Nephron progenitor cell (in vitro differentiated cells): Measurements from ENCODE around the gene CHRNB4.

Experiments used
- DNase-seq: peaks from one replicate; pipeline ENCODE4 v3.0.0; 2021
- H3K27ac Mint-ChIP-seq: 2 replicates; pipeline ENCODE4 v1.8.0; 2021; ENCODE audit warnings: mild to moderate bottlenecking, moderate library complexity, mixed read lengths
- H3K27me3 Mint-ChIP-seq: 2 replicates; pipeline ENCODE4 v1.8.0; 2021; ENCODE audit warnings: mild to moderate bottlenecking, low read depth, mixed read lengths; ENCODE audit not compliant: poor library complexity
- H3K36me3 Mint-ChIP-seq: 2 replicates; pipeline ENCODE4 v1.8.0; 2021; ENCODE audit warnings: low read depth, mixed read lengths
- H3K4me1 Mint-ChIP-seq: 2 replicates; pipeline ENCODE4 v1.8.0; 2021; ENCODE audit warnings: mixed read lengths
- H3K4me3 Mint-ChIP-seq: 2 replicates; pipeline ENCODE4 v1.8.0; 2021; ENCODE audit warnings: mild to moderate bottlenecking, moderate library complexity, mixed read lengths
- H3K9me3 Mint-ChIP-seq: 2 replicates; pipeline ENCODE4 v1.8.0; 2021; ENCODE audit warnings: mild to moderate bottlenecking, moderate library complexity, mixed read lengths
- TF ChIP-seq, protein P1 (sequence below): fragments of 200-600 bp; sonication (generic); IDR thresholded peaks from 2 replicates; pipeline ENCODE4 v1.5.0; 2021; ENCODE audit warnings: antibody characterized with exemption

Gene CHRNB4

GRCh38 chr15:78651930-78652615 is 11.1 kb upstream of the CHRNB4 start:
- no peak for DNase-seq
- TF ChIP-seq, protein P1, sequence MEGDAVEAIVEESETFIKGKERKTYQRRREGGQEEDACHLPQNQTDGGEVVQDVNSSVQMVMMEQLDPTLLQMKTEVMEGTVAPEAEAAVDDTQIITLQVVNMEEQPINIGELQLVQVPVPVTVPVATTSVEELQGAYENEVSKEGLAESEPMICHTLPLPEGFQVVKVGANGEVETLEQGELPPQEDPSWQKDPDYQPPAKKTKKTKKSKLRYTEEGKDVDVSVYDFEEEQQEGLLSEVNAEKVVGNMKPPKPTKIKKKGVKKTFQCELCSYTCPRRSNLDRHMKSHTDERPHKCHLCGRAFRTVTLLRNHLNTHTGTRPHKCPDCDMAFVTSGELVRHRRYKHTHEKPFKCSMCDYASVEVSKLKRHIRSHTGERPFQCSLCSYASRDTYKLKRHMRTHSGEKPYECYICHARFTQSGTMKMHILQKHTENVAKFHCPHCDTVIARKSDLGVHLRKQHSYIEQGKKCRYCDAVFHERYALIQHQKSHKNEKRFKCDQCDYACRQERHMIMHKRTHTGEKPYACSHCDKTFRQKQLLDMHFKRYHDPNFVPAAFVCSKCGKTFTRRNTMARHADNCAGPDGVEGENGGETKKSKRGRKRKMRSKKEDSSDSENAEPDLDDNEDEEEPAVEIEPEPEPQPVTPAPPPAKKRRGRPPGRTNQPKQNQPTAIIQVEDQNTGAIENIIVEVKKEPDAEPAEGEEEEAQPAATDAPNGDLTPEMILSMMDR = no peak
- H3K4me1 Mint-ChIP-seq = peaks cover 39% of the 10 kb centered on the region
- H3K9me3 Mint-ChIP-seq = no peaks in the 10 kb centered on the region
- no peaks in the 10 kb centered on the region for H3K36me3 Mint-ChIP-seq
- no peak overlapping the region for H3K4me3 Mint-ChIP-seq
- no peak overlapping the region for H3K27ac Mint-ChIP-seq
- peaks cover 36% of the 10 kb centered on the region for H3K27me3 Mint-ChIP-seq

- DNase-seq = no peak
- no peak overlapping the region for H3K27ac Mint-ChIP-seq
- no peak overlapping the region for H3K4me3 Mint-ChIP-seq
- TF ChIP-seq, protein P1 = no peak
- peaks cover 2% of the 10 kb centered on the region for H3K9me3 Mint-ChIP-seq
- H3K27me3 Mint-ChIP-seq = peaks cover 33% of the 10 kb centered on the region
- H3K4me1 Mint-ChIP-seq = peaks cover 30% of the 10 kb centered on the region
- no peaks in the 10 kb centered on the region for H3K36me3 Mint-ChIP-seq
These were observed 10.0 kb upstream of the CHRNB4 start for GRCh38 chr15:78651007-78651406.

GRCh38 chr15:78650022-78650421 is 9.0 kb upstream of the CHRNB4 start:
- Mint-ChIP-seq H3K36me3 (no peaks in the 10 kb centered on the region), H3K27me3 (peaks cover 38% of the 10 kb centered on the region), H3K27ac (no peak overlapping the region), H3K4me3 (no peak overlapping the region), H3K9me3 (peaks cover 5% of the 10 kb centered on the region), H3K4me1 (peaks cover 28% of the 10 kb centered on the region)
- DNase-seq = no peak
- TF ChIP-seq, protein P1 = no peak

DNA sequence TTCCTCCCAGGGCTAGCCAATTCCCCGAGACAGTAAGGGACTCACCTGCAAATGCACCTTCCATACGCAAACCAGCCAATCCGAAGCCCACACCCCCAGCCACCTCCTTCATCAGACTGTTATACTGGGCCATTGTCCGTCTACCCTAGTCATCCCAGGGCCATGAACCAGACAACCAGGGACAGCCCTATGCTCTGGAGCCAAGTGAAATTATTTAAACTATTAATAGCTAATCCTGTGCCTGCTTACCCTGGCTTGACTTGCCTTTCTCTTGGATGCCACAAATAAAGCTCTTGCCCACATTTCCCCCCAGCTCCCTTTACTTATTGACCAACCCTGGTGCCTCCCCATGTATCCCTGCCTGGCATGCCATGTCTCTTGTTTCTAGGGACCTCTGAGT is 4.0 kb upstream of the CHRNB4 start:
- H3K4me3 Mint-ChIP-seq = no peak overlapping the region
- DNase-seq = no peak
- H3K27me3 Mint-ChIP-seq = peaks cover 41% of the 10 kb centered on the region
- H3K36me3 Mint-ChIP-seq = peaks cover 5% of the 10 kb centered on the region
- H3K4me1 Mint-ChIP-seq = peaks cover 21% of the 10 kb centered on the region
- TF ChIP-seq, protein P1 = no peak
- H3K9me3 Mint-ChIP-seq = peaks cover 8% of the 10 kb centered on the region
- H3K27ac Mint-ChIP-seq = no peak overlapping the region

DNA sequence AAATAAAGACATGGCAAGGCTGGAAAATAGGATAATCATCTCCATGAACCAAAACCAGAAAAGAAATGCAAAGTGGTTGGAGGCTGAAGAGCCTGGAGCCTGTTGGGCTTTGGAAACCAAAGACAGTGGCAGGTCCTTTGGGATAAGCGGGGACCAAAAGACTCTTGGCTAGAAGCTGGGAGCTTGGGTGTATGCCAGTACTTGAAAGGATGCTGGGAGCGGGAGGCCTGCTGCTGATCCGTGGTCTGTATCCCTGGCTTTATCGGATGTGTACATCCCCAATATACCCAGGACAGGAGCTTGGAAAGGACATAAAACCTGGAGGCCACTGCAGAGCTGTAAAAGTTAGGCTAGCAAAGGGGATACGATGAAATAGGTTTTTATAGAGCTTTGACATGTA is 1.3 kb upstream of the CHRNB4 start:
- H3K27ac Mint-ChIP-seq = no peak overlapping the region
- no peak for DNase-seq
- H3K4me3 Mint-ChIP-seq = peak overlapping the region; percentile 85
- H3K27me3 Mint-ChIP-seq = peaks cover 42% of the 10 kb centered on the region
- peaks cover 31% of the 10 kb centered on the region for H3K4me1 Mint-ChIP-seq
- TF ChIP-seq, protein P1 = no peak
- peaks cover 5% of the 10 kb centered on the region for H3K36me3 Mint-ChIP-seq
- H3K9me3 Mint-ChIP-seq = peaks cover 8% of the 10 kb centered on the region

DNA sequence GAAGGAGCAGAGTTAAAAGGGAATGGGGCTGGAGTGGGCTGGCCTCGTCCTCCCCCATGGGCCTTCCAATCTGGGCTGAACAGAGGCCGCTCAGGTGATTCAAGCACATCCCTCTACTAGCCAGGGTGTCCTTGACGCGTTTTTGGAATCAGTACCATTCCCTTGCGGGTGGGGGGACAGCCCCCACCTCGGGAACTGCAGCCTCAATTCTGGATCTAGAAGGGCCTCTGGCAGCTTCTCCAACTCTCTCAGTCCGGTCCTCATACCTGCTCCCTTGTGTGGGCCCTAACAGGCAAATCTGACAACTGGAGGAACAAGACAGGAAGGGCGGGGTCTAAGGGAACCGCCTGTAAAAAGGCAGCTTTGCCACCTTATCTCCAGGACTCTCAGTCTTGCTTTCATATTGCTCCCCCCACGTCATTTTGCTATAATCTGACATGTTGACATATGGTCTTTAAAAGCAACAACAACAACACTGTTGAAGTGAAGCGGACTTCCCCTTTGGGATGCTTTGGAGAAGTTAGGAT is 802 bp upstream of the CHRNB4 start:
- H3K4me3 Mint-ChIP-seq = peak overlapping the region; percentile 85
- no peak for DNase-seq
- TF ChIP-seq, protein P1 = no peak
- peaks cover 42% of the 10 kb centered on the region for H3K27me3 Mint-ChIP-seq
- peak overlapping the region; percentile 75 for H3K27ac Mint-ChIP-seq
- peaks cover 31% of the 10 kb centered on the region for H3K4me1 Mint-ChIP-seq
- peaks cover 5% of the 10 kb centered on the region for H3K36me3 Mint-ChIP-seq
- peaks cover 8% of the 10 kb centered on the region for H3K9me3 Mint-ChIP-seq
